A549 (cell line): ENCODE measurements around the gene ARHGAP26. TPM values are rescaled to one million over a fixed set of nuclear protein-coding genes. Genes with fewer than 3 reads are reported as not detected.

Experiments used
- ATAC-seq, 2 experiments: fragments of 200-7000 bp in 1 of 2; fragments of >200 bp in 1 of 2; cut with Nextera tagmentation in 1 of 2; cut with Tn5 transposase in 1 of 2; 3 replicates each; pipeline versions ENCODE4 v1.8.0 to v1.9.1; 2018 to 2020; ENCODE audit warnings: mild to moderate bottlenecking in 1 of 2, moderate library complexity in 1 of 2
- CTCF ChIA-PET: fragments of 300-600 bp; sonication (Branson Sonifier 250); formaldehyde crosslinking; extraction: SDS; loops from one replicate; lab custom pipeline; 2021; ENCODE audit warnings: antibody characterized with exemption, inconsistent platforms; lab: Yijun Ruan, JAX
- POLR2A ChIA-PET: fragments of 350-600 bp; formaldehyde crosslinking; extraction: SDS; loops from one replicate; lab custom pipeline; 2021; ENCODE audit warnings: antibody characterized with exemption, inconsistent platforms; lab: Yijun Ruan, JAX
- DNase-seq, 2 experiments: peaks; one replicate each; pipeline versions ENCODE4 v3.0.0 to v3.0.0-alpha.2; 2011 to 2016; ENCODE audit warnings: low read depth in 1 of 2, low spot score in 1 of 2
- FAIRE-seq: peaks from 2 replicates; lab custom pipeline; 2011; peaks lifted over from hg19 to GRCh38; lab: Jason Lieb, UNC
- H3K27ac ChIP-seq, 2 experiments: fragments of >200 bp; sonication (Bioruptor Twin); formaldehyde crosslinking; 3 replicates each; pipeline ENCODE4 v1.5.1; 2016 to 2017
- H3K4me1 ChIP-seq: fragments of >200 bp; sonication (Bioruptor Twin); formaldehyde crosslinking; 3 replicates; pipeline ENCODE4 v1.6.1; 2016
- H3K4me2 ChIP-seq: fragments of >200 bp; sonication (Bioruptor Twin); formaldehyde crosslinking; 3 replicates; pipeline ENCODE4 v1.6.1; 2016
- H3K4me3 ChIP-seq: fragments of >200 bp; sonication (Bioruptor Twin); formaldehyde crosslinking; 3 replicates; pipeline ENCODE4 v1.5.1; 2016
- H3K9me3 ChIP-seq: fragments of >200 bp; sonication (Bioruptor Twin); formaldehyde crosslinking; 3 replicates; pipeline ENCODE4 v1.6.1; 2016
- BHLHE40 ChIP-seq: IDR thresholded peaks from 2 replicates; pipeline ENCODE4 v1.6.1; 2012; ENCODE audit warnings: low read depth, low read length, inconsistent platforms
- CTCF ChIP-seq: fragments of >200 bp; sonication (Bioruptor Twin); formaldehyde crosslinking; IDR thresholded peaks from 3 replicates; pipeline ENCODE4 v1.5.1; 2016
- EHF ChIP-seq: fragments of 250-450 bp; sonication (Bioruptor Pico); IDR thresholded peaks from 2 replicates; pipeline ENCODE4 v1.5.0; 2020; ENCODE audit warnings: mild to moderate bottlenecking
- EHMT2 ChIP-seq: fragments of 200-600 bp; sonication (generic); IDR thresholded peaks from 2 replicates; pipeline ENCODE4 v1.6.1; 2016; ENCODE audit warnings: antibody characterized with exemption, low read depth, mild to moderate bottlenecking, moderate library complexity
- ESRRA ChIP-seq: fragments of 150-350 bp; IDR thresholded peaks from 2 replicates; pipeline ENCODE4 v1.6.1; 2014; ENCODE audit warnings: mild to moderate bottlenecking, low read length, borderline replicate concordance
- FOSB ChIP-seq: fragments of 250-450 bp; sonication (Bioruptor Pico); IDR thresholded peaks from 2 replicates; pipeline ENCODE4 v1.5.0; 2020; ENCODE audit warnings: mild to moderate bottlenecking, moderate library complexity
- FOSL2 ChIP-seq, 2 experiments: fragments of 450-650 bp in 1 of 2; fragments of >200 bp in 1 of 2; sonication (Bioruptor Twin) in 1 of 2; formaldehyde crosslinking; IDR thresholded peaks; 2 replicates each; pipeline versions ENCODE4 v1.5.0 to v1.6.1; 2016 to 2020; ENCODE audit warnings: mild to moderate bottlenecking in 1 of 2, moderate library complexity in 1 of 2
- GATA3 ChIP-seq: IDR thresholded peaks from 2 replicates; pipeline ENCODE4 v1.6.1; 2012; ENCODE audit warnings: borderline replicate concordance
- HDAC2 ChIP-seq: fragments of 200-600 bp; sonication (generic); IDR thresholded peaks from 2 replicates; pipeline ENCODE4 v1.6.1; 2016
- HMGXB4 ChIP-seq: fragments of 250-450 bp; sonication (Bioruptor Pico); IDR thresholded peaks from 2 replicates; pipeline ENCODE4 v1.5.0; 2021; ENCODE audit warnings: mild to moderate bottlenecking, moderate library complexity, borderline replicate concordance
- HOXB13 ChIP-seq: fragments of 250-450 bp; sonication (Bioruptor Pico); IDR thresholded peaks from 2 replicates; pipeline ENCODE4 v1.5.0; 2020; ENCODE audit warnings: low read depth, mild to moderate bottlenecking, moderate library complexity
- JUN ChIP-seq, 2 experiments: fragments of >200 bp; sonication (Bioruptor Twin); formaldehyde crosslinking; IDR thresholded peaks; 2 replicates in 1 of 2; 3 replicates in 1 of 2; pipeline ENCODE4 v1.6.1; 2016 to 2017
- MAFK ChIP-seq: fragments of 450-650 bp; IDR thresholded peaks from 2 replicates; pipeline ENCODE4 v1.6.1; 2014; ENCODE audit not compliant: partially characterized antibody
- MAX ChIP-seq: IDR thresholded peaks from 2 replicates; pipeline ENCODE4 v1.6.1; 2012
- MYC ChIP-seq: IDR thresholded peaks from 2 replicates; pipeline ENCODE4 v1.6.1; 2012; ENCODE audit warnings: mild to moderate bottlenecking, inconsistent platforms, low read length, improper control_type of control experiment, borderline replicate concordance
- NPAS2 ChIP-seq: fragments of 250-450 bp; sonication (Bioruptor Pico); IDR thresholded peaks from 2 replicates; pipeline ENCODE4 v1.8.0; 2022; ENCODE audit warnings: mild to moderate bottlenecking, moderate library complexity, borderline replicate concordance
- NR3C1 ChIP-seq: fragments of >200 bp; sonication (Bioruptor Twin); formaldehyde crosslinking; IDR thresholded peaks from 3 replicates; pipeline ENCODE4 v1.6.1; 2017
- PBX3 ChIP-seq: IDR thresholded peaks from 2 replicates; pipeline ENCODE4 v1.6.1; 2012
- POLR2A ChIP-seq: IDR thresholded peaks from 2 replicates; pipeline ENCODE4 v1.6.1; 2012; ENCODE audit warnings: mild to moderate bottlenecking, low read length
- POLR2AphosphoS2 ChIP-seq: conservative IDR thresholded peaks from 2 replicates; pipeline ENCODE4 v1.6.1; 2012; ENCODE audit warnings: low read length, improper control_type of control experiment, inconsistent platforms
- RARB ChIP-seq: fragments of 250-450 bp; sonication (Bioruptor Pico); IDR thresholded peaks from 2 replicates; pipeline ENCODE4 v1.8.0; 2021; ENCODE audit warnings: mild to moderate bottlenecking, moderate library complexity
- REST ChIP-seq: fragments of 200-600 bp; sonication (generic); IDR thresholded peaks from 2 replicates; pipeline ENCODE4 v1.6.1; 2016; ENCODE audit warnings: antibody characterized with exemption, mild to moderate bottlenecking, moderate library complexity
- RFX5 ChIP-seq: fragments of 450-650 bp; IDR thresholded peaks from 2 replicates; pipeline ENCODE4 v1.7.1; 2014; ENCODE audit warnings: antibody characterized with exemption, mild to moderate bottlenecking, moderate library complexity
- SMC3 ChIP-seq: fragments of >200 bp; sonication (Bioruptor Twin); formaldehyde crosslinking; IDR thresholded peaks from 3 replicates; pipeline ENCODE4 v1.6.1; 2018; ENCODE audit warnings: inconsistent platforms
- ZFP36 ChIP-seq: fragments of 450-650 bp; IDR thresholded peaks from 2 replicates; pipeline ENCODE4 v1.6.1; 2014; ENCODE audit warnings: borderline replicate concordance; ENCODE audit not compliant: partially characterized antibody
- ZSCAN20 ChIP-seq: fragments of 250-450 bp; sonication (Bioruptor Pico); IDR thresholded peaks from 2 replicates; pipeline ENCODE4 v1.8.0; 2022; ENCODE audit warnings: mild to moderate bottlenecking, moderate library complexity
- WGBS: methylation state at CpG from one replicate; pipeline ENCODE4 v1.1.6; 2017; ENCODE audit errors: missing lambda C conversion rate; 5-methylcytosine and 5-hydroxymethylcytosine counted together
- polyA plus RNA-seq, 4 experiments: library from polyadenylated mRNA; depleted of rRNA in 3 of 4; stranded (reverse); fragments of >200 nt; fragmentation: RNase III in 1 of 4; extraction: RNeasy Plus Mini Kit Qiagen cat#74134 plus additional on column Dnase treatment in 1 of 4; gene quantifications; 2 replicates in 3 of 4; 3 replicates in 1 of 4; pipeline ENCODE4 v1.2.3, GENCODE V29; 2011 to 2017

Gene ARHGAP26
- polyA plus RNA-seq, 2 of the 4 experiments (the other 2 are of a cell fraction) = 6.6 to 19.1 TPM

GRCh38 chr5:142860270-142860669 is 90.1 kb downstream of the ARHGAP26 start:
- TF ChIP-seq MAX (no peak), MAFK (no peak)
- DNase-seq (no peak), ATAC-seq (no peak), FAIRE-seq (no peak)
- H3K4me1 ChIP-seq = peaks cover 28% of the 10 kb centered on the region
- 85% methylated on average over 2 of the region's 2 CpGs for WGBS
- no peaks in the 10 kb centered on the region for H3K9me3 ChIP-seq
- H3K4me3 ChIP-seq = no peak overlapping the region
- ChIA-PET CTCF (interaction anchor here (0.6 to 8.2 kb wide), 7 partner anchors 16 to 147 kb away, joined by 3 to 73 read pairs (median 3); no protein-coding TSS in a partner anchor), POLR2A (no interaction called here)
- no peak overlapping the region for H3K27ac ChIP-seq
- H3K4me2 ChIP-seq = no peak overlapping the region

- Histone ChIP-seq H3K4me3 (no peak overlapping the region), H3K9me3 (no peaks in the 10 kb centered on the region), H3K4me1 (peaks cover 31% of the 10 kb centered on the region), H3K4me2 (0 out of 3 replicates have a peak overlapping the region, but pooled peaks have one; percentile 9)
- CTCF ChIA-PET = interaction anchor here (1.2 to 8.2 kb wide), 6 partner anchors 9 to 142 kb away, joined by 3 to 73 read pairs (median 3); no protein-coding TSS in a partner anchor
- DNase-seq (no peak), ATAC-seq (no peak)
- TF ChIP-seq NR3C1 = no peak
- no peak for TF ChIP-seq BHLHE40
- no peak for TF ChIP-seq SMC3
- TF ChIP-seq HDAC2 = no peak
- no peak for TF ChIP-seq NPAS2
- TF ChIP-seq MAFK = no peak
- TF ChIP-seq FOSL2 (IDR thresholded peaks at IDR 0.05) = no peak
- TF ChIP-seq FOSL2 (CRISPR knock-in tag; IDR thresholded peaks at IDR 0.05) = no peak
- no peak for TF ChIP-seq HOXB13
- no peak for TF ChIP-seq EHF (CRISPR knock-in tag)
- no peak for TF ChIP-seq RARB
- TF ChIP-seq, all 56 proteins: peak for 0
- H3K27ac ChIP-seq = peak overlapping the region in 1 of 2 experiments; percentile 47; a peak in 2 of 6 replicates
- FAIRE-seq = no peak
- 79% methylated on average over 7 of the region's 7 CpGs for WGBS
- POLR2A ChIA-PET = no interaction called here
These were observed 90.8 kb downstream of the ARHGAP26 start for GRCh38 chr5:142861011-142861410.

GRCh38 chr5:142862594-142862993 is 92.4 kb downstream of the ARHGAP26 start:
- POLR2A ChIA-PET = no interaction called here
- no peak for FAIRE-seq
- 90% methylated on average over 4 of the region's 4 CpGs for WGBS
- DNase-seq = no peak
- H3K4me2 ChIP-seq = no peak overlapping the region
- H3K4me3 ChIP-seq = no peak overlapping the region
- ATAC-seq = no peak
- no peak overlapping the region for H3K27ac ChIP-seq
- CTCF ChIA-PET = interaction anchor here (1.3 to 8.2 kb wide), 4 partner anchors 82 to 149 kb away, joined by 3 to 73 read pairs (median 14); no protein-coding TSS in a partner anchor
- H3K4me1 ChIP-seq = peaks cover 40% of the 10 kb centered on the region
- H3K9me3 ChIP-seq = no peaks in the 10 kb centered on the region
- TF ChIP-seq POLR2A = no peak
- no peak for TF ChIP-seq PBX3
- TF ChIP-seq HMGXB4 = no peak
- no peak for TF ChIP-seq JUN (IDR thresholded peaks at IDR 0.05)
- TF ChIP-seq ZFP36 = no peak
- no peak for TF ChIP-seq CTCF
- no peak for TF ChIP-seq REST
- TF ChIP-seq GATA3 = no peak
- TF ChIP-seq FOSL2 (IDR thresholded peaks at IDR 0.05) = no peak
- TF ChIP-seq FOSL2 (CRISPR knock-in tag; IDR thresholded peaks at IDR 0.05) = no peak
- no peak for TF ChIP-seq FOSB (CRISPR knock-in tag)
- no peak for TF ChIP-seq MYC
- no peak for TF ChIP-seq MAFK
- no peak for TF ChIP-seq ESRRA
- no peak for TF ChIP-seq RFX5
- no peak for TF ChIP-seq NR3C1
- no peak for TF ChIP-seq ZSCAN20
- TF ChIP-seq POLR2AphosphoS2 = no peak
- no peak for TF ChIP-seq EHMT2
